HEK293 (cell line): ENCODE results near the gene NGF.

ENCODE experiments used
- CTCF ChIA-PET: fragments of 350-600 bp; formaldehyde crosslinking; extraction: SDS; loops from one replicate; lab custom pipeline; 2021; ENCODE audit warnings: antibody characterized with exemption; lab: Yijun Ruan, JAX
- POLR2A ChIA-PET: fragments of 300-600 bp; formaldehyde crosslinking; extraction: SDS; loops from one replicate; lab custom pipeline; 2020; ENCODE audit warnings: antibody characterized with exemption, inconsistent platforms; lab: Yijun Ruan, JAX
- H3K27ac ChIP-seq: fragments of 200-500 bp; sonication (Bioruptor generic); 2 replicates; pipeline ENCODE4 v1.5.1; 2014; ENCODE audit warnings: low read depth, low read length, control low read depth, inconsistent platforms; ENCODE audit errors: extremely low read depth
- H3K36me3 ChIP-seq, 2 experiments: fragments of 200-500 bp in 1 of 2; sonication (Bioruptor generic) in 1 of 2; 1 replicate in 1 of 2; 2 replicates in 1 of 2; pipeline ENCODE4 v1.5.1; 2014 to 2017; ENCODE audit warnings: inconsistent platforms in 2 of 2, low read length in 2 of 2; ENCODE audit not compliant: control insufficient read depth in 2 of 2, insufficient read depth in 1 of 2
- H3K4me1 ChIP-seq: fragments of 200-500 bp; sonication (Bioruptor generic); 2 replicates; pipeline ENCODE4 v1.5.1; 2014; ENCODE audit warnings: mild to moderate bottlenecking, low read length, inconsistent platforms; ENCODE audit not compliant: control insufficient read depth, insufficient read depth
- H3K4me3 ChIP-seq: 2 replicates; pipeline ENCODE4 v1.5.1; 2011; ENCODE audit warnings: low read depth, mild to moderate bottlenecking, control low read depth, low read length, moderate library complexity
- H3K9me3 ChIP-seq: fragments of 200-500 bp; sonication (Bioruptor generic); 2 replicates; pipeline ENCODE4 v1.5.1; 2014; ENCODE audit warnings: low read depth, low read length, inconsistent platforms; ENCODE audit not compliant: control insufficient read depth, insufficient read depth
- GLIS2 ChIP-seq: fragments of 450-650 bp; formaldehyde crosslinking; IDR thresholded peaks from 2 replicates; pipeline ENCODE4 v1.5.1; 2016; ENCODE audit warnings: missing biosample characterization, missing genetic modification characterization
- HOXC10 ChIP-seq: sonication (generic); formaldehyde crosslinking; IDR thresholded peaks from 2 replicates; pipeline ENCODE4 v1.8.1; 2023; ENCODE audit warnings: mild to moderate bottlenecking, missing genetic modification reagents
- PRDM2 ChIP-seq: fragments of 450-650 bp; formaldehyde crosslinking; IDR thresholded peaks from 2 replicates; pipeline ENCODE4 v1.5.1; 2016; ENCODE audit warnings: missing biosample characterization, missing genetic modification characterization, borderline replicate concordance
- ZBTB21 ChIP-seq: fragments of 450-650 bp; formaldehyde crosslinking; IDR thresholded peaks from 2 replicates; pipeline ENCODE4 v1.5.1; 2017; ENCODE audit warnings: missing biosample characterization, missing genetic modification characterization
- ZNF19 ChIP-seq: fragments of 450-650 bp; formaldehyde crosslinking; IDR thresholded peaks from 2 replicates; pipeline ENCODE4; 2016; ENCODE audit warnings: missing biosample characterization, missing genetic modification characterization, low read depth
- ZNF292 ChIP-seq: fragments of 450-650 bp; formaldehyde crosslinking; IDR thresholded peaks from 2 replicates; pipeline ENCODE4 v1.5.1; 2016; ENCODE audit warnings: low read depth, missing biosample characterization, missing genetic modification characterization, borderline replicate concordance
- ZNF449 ChIP-seq: fragments of 450-650 bp; formaldehyde crosslinking; IDR thresholded peaks from 2 replicates; pipeline ENCODE4 v1.5.1; 2017; ENCODE audit warnings: missing biosample characterization, mild to moderate bottlenecking, missing genetic modification characterization, moderate library complexity
- ZNF501 ChIP-seq: fragments of 450-650 bp; formaldehyde crosslinking; IDR thresholded peaks from 2 replicates; pipeline ENCODE4 v1.5.1; 2016; ENCODE audit warnings: missing biosample characterization, missing genetic modification characterization
- ZNF513 ChIP-seq: fragments of 450-650 bp; IDR thresholded peaks from 2 replicates; pipeline ENCODE4 v1.5.1; 2018; ENCODE audit warnings: missing biosample characterization, missing genetic modification characterization
- ZNF549 ChIP-seq: fragments of 450-650 bp; IDR thresholded peaks from 2 replicates; pipeline ENCODE4 v1.5.1; 2018; ENCODE audit warnings: missing biosample characterization, missing genetic modification characterization, mild to moderate bottlenecking, inconsistent platforms, moderate library complexity
- ZNF639 ChIP-seq: fragments of 450-650 bp; formaldehyde crosslinking; IDR thresholded peaks from 2 replicates; pipeline ENCODE4 v1.5.1; 2016; ENCODE audit warnings: missing biosample characterization, missing genetic modification characterization
- ZNF645 ChIP-seq: fragments of 450-650 bp; formaldehyde crosslinking; IDR thresholded peaks from 2 replicates; pipeline ENCODE4; 2016; ENCODE audit warnings: missing biosample characterization, missing genetic modification characterization
- ZNF658 ChIP-seq: fragments of 450-650 bp; formaldehyde crosslinking; IDR thresholded peaks from 2 replicates; pipeline ENCODE4; 2016; ENCODE audit warnings: missing biosample characterization, missing genetic modification characterization
- ZNF704 ChIP-seq: fragments of 450-650 bp; formaldehyde crosslinking; IDR thresholded peaks from 2 replicates; pipeline ENCODE4 v1.5.1; 2016; ENCODE audit warnings: missing biosample characterization, missing genetic modification characterization
- ZNF837 ChIP-seq: fragments of 450-650 bp; formaldehyde crosslinking; IDR thresholded peaks from 2 replicates; pipeline ENCODE4 v1.5.1; 2016; ENCODE audit warnings: missing biosample characterization, missing genetic modification characterization
- ZNF843 ChIP-seq: fragments of 450-650 bp; formaldehyde crosslinking; IDR thresholded peaks from 2 replicates; pipeline ENCODE4 v1.5.1; 2016; ENCODE audit warnings: missing biosample characterization, missing genetic modification characterization
- TF ChIP-seq, protein P1 (sequence below): fragments of 450-650 bp; formaldehyde crosslinking; IDR thresholded peaks from 2 replicates; pipeline ENCODE4 v1.5.1; 2016; ENCODE audit warnings: missing biosample characterization, missing genetic modification characterization
- TF ChIP-seq, protein P2 (sequence below): fragments of 450-650 bp; formaldehyde crosslinking; IDR thresholded peaks from 2 replicates; pipeline ENCODE4 v1.5.1; 2016; ENCODE audit warnings: missing biosample characterization, missing genetic modification characterization

NGF gene

DNA sequence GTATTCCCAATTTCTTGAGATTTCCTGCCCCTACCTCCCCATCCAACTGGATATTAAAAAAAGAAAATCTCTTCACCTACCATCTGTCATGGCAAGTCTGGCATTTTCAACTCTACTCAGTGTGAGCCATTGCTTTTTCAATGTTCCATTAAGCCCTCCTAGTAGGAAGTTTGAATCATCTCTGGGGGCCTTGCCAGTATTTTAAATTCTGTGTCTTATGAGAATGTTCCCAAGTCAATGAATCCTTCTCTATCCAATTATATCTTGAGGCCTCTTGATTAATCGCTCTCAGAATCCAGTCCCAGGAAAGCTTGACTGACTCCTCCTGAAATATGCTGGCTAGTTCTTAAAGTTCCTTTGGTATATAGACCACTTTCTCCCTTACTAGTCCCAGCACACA is 91.5 kb downstream of the NGF start:
- ChIA-PET POLR2A (no interaction called here), CTCF (interaction anchor here (0.9 kb wide), 1 partner anchor 349 kb away, joined by 3 read pairs; no protein-coding TSS in a partner anchor)
- no peaks in the 10 kb centered on the region for H3K9me3 ChIP-seq
- no peaks in the 10 kb centered on the region for H3K4me1 ChIP-seq
- H3K36me3 ChIP-seq: no peaks in the 10 kb centered on the region
- no peak overlapping the region for H3K4me3 ChIP-seq
- no peak overlapping the region for H3K27ac ChIP-seq
- TF ChIP-seq ZBTB21 (tag by site-specific recombination) (no peak), PRDM2 (tag by site-specific recombination) (no peak), ZNF19 (tag by site-specific recombination) (no peak), ZNF837 (tag by site-specific recombination) (no peak), ZNF843 (tag by site-specific recombination) (no peak), ZNF549 (no peak), GLIS2 (tag by site-specific recombination) (no peak), HOXC10 (CRISPR knock-in tag) (no peak), ZNF645 (tag by site-specific recombination) (no peak), ZNF513 (tag by site-specific recombination) (no peak), ZNF639 (tag by site-specific recombination) (no peak), ZNF449 (tag by site-specific recombination) (no peak), ZNF501 (no peak), ZNF658 (no peak), ZNF704 (tag by site-specific recombination) (no peak), ZNF292 (no peak)
- TF ChIP-seq, protein P1, sequence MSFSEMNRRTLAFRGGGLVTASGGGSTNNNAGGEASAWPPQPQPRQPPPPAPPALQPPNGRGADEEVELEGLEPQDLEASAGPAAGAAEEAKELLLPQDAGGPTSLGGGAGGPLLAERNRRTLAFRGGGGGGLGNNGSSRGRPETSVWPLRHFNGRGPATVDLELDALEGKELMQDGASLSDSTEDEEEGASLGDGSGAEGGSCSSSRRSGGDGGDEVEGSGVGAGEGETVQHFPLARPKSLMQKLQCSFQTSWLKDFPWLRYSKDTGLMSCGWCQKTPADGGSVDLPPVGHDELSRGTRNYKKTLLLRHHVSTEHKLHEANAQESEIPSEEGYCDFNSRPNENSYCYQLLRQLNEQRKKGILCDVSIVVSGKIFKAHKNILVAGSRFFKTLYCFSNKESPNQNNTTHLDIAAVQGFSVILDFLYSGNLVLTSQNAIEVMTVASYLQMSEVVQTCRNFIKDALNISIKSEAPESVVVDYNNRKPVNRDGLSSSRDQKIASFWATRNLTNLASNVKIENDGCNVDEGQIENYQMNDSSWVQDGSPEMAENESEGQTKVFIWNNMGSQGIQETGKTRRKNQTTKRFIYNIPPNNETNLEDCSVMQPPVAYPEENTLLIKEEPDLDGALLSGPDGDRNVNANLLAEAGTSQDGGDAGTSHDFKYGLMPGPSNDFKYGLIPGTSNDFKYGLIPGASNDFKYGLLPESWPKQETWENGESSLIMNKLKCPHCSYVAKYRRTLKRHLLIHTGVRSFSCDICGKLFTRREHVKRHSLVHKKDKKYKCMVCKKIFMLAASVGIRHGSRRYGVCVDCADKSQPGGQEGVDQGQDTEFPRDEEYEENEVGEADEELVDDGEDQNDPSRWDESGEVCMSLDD: no peak
- TF ChIP-seq, protein P2, sequence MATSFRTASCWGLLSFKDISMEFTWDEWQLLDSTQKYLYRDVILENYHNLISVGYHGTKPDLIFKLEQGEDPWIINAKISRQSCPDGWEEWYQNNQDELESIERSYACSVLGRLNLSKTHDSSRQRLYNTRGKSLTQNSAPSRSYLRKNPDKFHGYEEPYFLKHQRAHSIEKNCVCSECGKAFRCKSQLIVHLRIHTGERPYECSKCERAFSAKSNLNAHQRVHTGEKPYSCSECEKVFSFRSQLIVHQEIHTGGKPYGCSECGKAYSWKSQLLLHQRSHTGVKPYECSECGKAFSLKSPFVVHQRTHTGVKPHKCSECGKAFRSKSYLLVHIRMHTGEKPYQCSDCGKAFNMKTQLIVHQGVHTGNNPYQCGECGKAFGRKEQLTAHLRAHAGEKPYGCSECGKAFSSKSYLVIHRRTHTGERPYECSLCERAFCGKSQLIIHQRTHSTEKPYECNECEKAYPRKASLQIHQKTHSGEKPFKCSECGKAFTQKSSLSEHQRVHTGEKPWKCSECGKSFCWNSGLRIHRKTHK (tag by site-specific recombination): no peak
